Body of pancreas (tissue), 4 donors: Measurements from ENCODE around the gene RBM22. TPM values are rescaled to one million over a fixed set of nuclear protein-coding genes. Genes with fewer than 3 reads are reported as not detected.

Experiments used
- ATAC-seq: fragments of 150-250 bp; one replicate; pipeline ENCODE4 v1.9.1; 2016
- DNase-seq, 4 donors: peaks; one replicate each; pipeline ENCODE4 v3.0.0-alpha.2; 2019
- H3K27ac ChIP-seq, 4 donors: fragments of 200-600 bp; sonication (generic); 1 replicate in 3 of 4; 2 replicates in 1 of 4; pipeline versions ENCODE4 v1.5.1 to v1.6.1; 2016 to 2019; ENCODE audit warnings: mild to moderate bottlenecking in 1 of 4, mixed read lengths in 1 of 4, moderate library complexity in 1 of 4
- H3K27me3 ChIP-seq, 2 donors: fragments of 200-600 bp; sonication (generic); one replicate each; pipeline ENCODE4 v1.6.0; 2016; ENCODE audit warnings: mild to moderate bottlenecking in 1 of 2
- H3K36me3 ChIP-seq, 2 donors: fragments of 200-600 bp; sonication (generic); replicated peaks in 1 of 2; 2 replicates each; pipeline ENCODE4 v1.5.1; 2016; ENCODE audit warnings: low read depth in 2 of 2; ENCODE audit not compliant: insufficient read depth in 1 of 2
- H3K4me1 ChIP-seq: fragments of 200-600 bp; sonication (generic); one replicate; pipeline ENCODE4 v1.6.0; 2016
- H3K4me3 ChIP-seq, 2 donors: fragments of 200-600 bp; sonication (generic); 1 replicate in 1 of 2; 2 replicates in 1 of 2; pipeline ENCODE4 v1.5.1; 2016 to 2019
- H3K9me3 ChIP-seq, 3 donors: fragments of 200-600 bp; sonication (generic); 1 replicate in 2 of 3; 2 replicates in 1 of 3; pipeline ENCODE4 v1.5.1; 2016
- POLR2A ChIP-seq, 3 donors: fragments of 450-650 bp; IDR thresholded peaks; one replicate each; pipeline ENCODE4 v1.6.1; 2016; ENCODE audit warnings: antibody characterized with exemption in 3 of 3, mild to moderate bottlenecking in 2 of 3
- WGBS, 2 donors: methylation state at CpG; one replicate each; pipeline ENCODE4 v1.1.5; 2017; 5-methylcytosine and 5-hydroxymethylcytosine counted together
- intact Hi-C: fragments of 100-400 bp; cut with DNase I; formaldehyde crosslinking; loops from one replicate; pipeline ENCODE4 v1.15.1; 2023
- total RNA-seq, 2 donors: library from RNA; depleted of rRNA; stranded (reverse); fragments of >200 nt; gene quantifications; one replicate each; pipeline ENCODE4 v1.1.0, GENCODE V29; 2016
- TF ChIP-seq, protein P1 (sequence below), 7 experiments: fragments of 450-650 bp in 4 of 7; fragments of 200-600 bp in 3 of 7; sonication (generic) in 3 of 7; IDR thresholded peaks; one replicate each; pipeline ENCODE4 v1.5.1; 2016 to 2019; ENCODE audit warnings: antibody characterized with exemption in 7 of 7

The RBM22 gene
- total RNA-seq, 2 donors from 2014 or later = 22.8 to 28.7 TPM

DNA sequence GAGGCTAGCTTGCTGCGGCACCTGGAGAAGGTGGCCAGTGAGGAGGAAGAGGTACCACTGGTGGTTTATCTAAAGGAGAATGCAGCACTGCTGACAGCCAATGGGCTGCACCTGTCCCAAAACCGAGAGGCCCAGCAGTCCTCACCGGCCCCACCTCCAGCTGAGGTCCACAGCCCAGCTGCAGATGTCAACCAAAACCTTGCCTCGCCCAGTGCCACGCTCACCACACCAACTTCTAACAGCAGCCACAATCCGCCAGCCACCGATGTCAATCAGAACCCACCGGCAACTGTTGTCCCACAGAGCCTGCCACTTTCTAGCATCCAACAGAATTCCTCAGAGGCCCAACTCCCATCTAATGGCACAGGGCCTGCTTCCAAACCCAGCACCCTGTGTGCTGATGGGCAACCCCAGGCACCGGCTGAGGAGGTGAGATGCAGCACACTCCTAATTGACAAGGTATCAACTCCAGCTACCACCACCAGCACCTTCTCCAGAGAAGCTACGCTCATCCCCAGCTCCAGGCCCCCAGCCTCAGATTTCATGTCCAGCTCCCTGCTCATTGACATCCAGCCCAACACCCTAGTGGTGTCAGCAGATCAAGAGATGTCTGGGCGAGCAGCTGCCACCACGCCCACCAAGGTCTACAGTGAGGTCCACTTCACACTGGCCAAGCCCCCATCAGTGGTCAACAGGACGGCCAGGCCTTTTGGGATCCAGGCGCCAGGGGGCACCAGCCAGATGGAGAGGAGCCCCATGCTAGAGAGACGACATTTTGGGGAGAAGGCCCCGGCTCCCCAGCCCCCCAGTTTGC, 52.4 kb downstream of the RBM22 start:
- ATAC-seq (no peak), DNase-seq (no peak)
- no peaks in the 10 kb centered on the region for H3K27me3 ChIP-seq
- H3K4me3 ChIP-seq = no peak overlapping the region
- H3K27ac ChIP-seq = peak overlapping the region in 2 of 4 donors; percentile 21 to 45
- H3K4me1 ChIP-seq = peaks cover 38% of the 10 kb centered on the region
- TF ChIP-seq, protein P1, sequence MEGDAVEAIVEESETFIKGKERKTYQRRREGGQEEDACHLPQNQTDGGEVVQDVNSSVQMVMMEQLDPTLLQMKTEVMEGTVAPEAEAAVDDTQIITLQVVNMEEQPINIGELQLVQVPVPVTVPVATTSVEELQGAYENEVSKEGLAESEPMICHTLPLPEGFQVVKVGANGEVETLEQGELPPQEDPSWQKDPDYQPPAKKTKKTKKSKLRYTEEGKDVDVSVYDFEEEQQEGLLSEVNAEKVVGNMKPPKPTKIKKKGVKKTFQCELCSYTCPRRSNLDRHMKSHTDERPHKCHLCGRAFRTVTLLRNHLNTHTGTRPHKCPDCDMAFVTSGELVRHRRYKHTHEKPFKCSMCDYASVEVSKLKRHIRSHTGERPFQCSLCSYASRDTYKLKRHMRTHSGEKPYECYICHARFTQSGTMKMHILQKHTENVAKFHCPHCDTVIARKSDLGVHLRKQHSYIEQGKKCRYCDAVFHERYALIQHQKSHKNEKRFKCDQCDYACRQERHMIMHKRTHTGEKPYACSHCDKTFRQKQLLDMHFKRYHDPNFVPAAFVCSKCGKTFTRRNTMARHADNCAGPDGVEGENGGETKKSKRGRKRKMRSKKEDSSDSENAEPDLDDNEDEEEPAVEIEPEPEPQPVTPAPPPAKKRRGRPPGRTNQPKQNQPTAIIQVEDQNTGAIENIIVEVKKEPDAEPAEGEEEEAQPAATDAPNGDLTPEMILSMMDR (IDR thresholded peaks at IDR 0.05) = no peak
- no peak for TF ChIP-seq POLR2A (IDR thresholded peaks at IDR 0.05)
- no peaks in the 10 kb centered on the region for H3K9me3 ChIP-seq
- intact Hi-C loops = loop anchor here (5.0 kb wide), 1 partner anchor 71 kb away; no protein-coding TSS in a partner anchor
- 89 to 90% methylated on average over 9 to 13 of the region's 16 CpGs for WGBS, 2 donors
- H3K36me3 ChIP-seq = peaks cover 0 to 5% of the 10 kb centered on the region in 2 donors

DNA sequence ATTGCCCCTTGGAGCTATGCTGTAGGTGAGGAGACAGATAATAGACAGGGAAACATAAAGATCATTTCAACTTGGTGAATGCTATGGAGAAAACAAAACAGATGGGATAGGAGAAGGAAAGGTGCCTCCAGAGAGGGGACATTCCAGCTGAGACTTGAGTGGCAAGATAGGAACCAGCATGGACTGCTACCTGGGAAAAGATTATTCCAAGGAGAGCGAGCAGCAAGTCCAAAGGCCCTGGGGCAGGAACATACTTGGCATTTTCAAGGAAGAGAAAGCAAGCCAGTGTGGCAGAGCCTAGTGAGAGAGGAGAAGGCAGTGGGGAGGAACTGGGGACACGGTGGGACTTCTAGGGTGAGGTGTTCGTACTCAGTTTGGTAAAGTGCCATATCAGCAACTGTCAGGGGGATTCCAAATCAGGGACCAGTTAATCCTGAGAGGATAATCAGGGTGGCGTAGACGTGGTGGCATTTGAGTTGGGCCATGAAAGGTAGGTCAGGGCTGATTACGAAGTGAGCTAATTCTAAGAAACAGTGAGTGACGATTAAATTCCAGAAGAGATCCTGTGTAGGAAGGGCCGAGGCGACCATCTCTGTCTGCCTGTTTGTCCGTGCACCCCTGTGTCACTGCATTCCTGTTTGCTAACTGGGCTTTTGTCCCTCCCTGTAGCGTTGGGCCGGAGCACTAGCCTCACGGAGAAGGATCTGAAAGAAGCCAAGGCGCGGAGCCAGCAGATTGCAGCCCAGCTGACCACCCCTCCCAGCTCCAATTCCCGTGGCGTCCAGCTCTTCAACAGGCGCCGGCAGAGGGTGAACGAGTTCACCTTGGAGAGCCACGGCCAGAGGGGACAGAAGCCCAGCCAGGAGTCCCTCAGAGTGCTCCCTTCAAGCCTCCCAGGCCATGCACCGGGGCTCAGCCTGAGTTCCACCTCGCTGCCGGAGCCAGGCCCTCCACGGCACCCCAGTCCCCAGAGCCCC, 53.3 kb downstream of the RBM22 start:
- intact Hi-C loops = loop anchor here (5.0 kb wide), 1 partner anchor 70 kb away; no protein-coding TSS in a partner anchor

DNA sequence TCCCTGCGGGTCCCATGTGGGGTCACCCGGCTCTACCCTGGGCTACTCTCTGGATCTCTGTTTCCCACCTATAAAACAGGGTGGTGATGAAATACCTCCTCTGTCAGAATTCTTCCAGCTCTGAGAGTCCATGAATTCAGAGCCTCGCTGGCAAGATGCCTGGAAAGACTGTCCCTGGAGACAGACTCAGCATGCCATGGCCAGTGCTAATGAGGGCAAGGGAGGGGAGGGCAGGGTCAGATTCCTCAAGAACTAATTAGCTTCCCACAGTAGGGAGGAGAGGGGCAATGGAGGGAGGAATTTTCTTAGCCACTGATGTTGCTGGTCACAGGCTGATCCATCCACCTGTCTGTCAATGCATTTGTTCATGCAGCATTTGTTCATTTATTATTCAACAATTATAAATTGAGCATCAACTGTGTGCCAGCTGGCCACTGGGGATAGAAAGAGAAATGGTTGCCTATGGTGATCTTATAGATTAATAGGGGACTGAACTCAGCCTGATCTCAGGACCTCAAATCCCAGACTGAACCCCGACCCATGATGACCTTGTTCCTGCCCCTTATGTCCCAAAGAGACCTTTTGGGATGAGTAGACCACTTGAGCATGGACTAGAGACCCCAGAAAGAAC, 55.7 kb downstream of the RBM22 start:
- H3K36me3 ChIP-seq = peaks cover 0 to 5% of the 10 kb centered on the region in 2 donors
- no peak for ATAC-seq
- 56 to 58% methylated on average over 4 of the region's 4 CpGs for WGBS, 2 donors
- no peak overlapping the region for H3K4me3 ChIP-seq
- H3K9me3 ChIP-seq = no peaks in the 10 kb centered on the region
- peaks cover 67% of the 10 kb centered on the region for H3K4me1 ChIP-seq
- intact Hi-C loops = loop anchor here (5.0 kb wide), 1 partner anchor 68 kb away; no protein-coding TSS in a partner anchor
- peak; percentile 42 to 61 (median 58) for DNase-seq
- TF ChIP-seq, protein P1 (IDR thresholded peaks at IDR 0.05) = no peak
- TF ChIP-seq POLR2A (IDR thresholded peaks at IDR 0.05) = no peak
- peak overlapping the region; percentile 12 to 88 (median 86) for H3K27ac ChIP-seq
- H3K27me3 ChIP-seq = no peaks in the 10 kb centered on the region

More for the DNA sequence above, 53.3 kb downstream of the RBM22 start:
- H3K27ac ChIP-seq = peak overlapping the region in 3 of 4 donors; percentile 9 to 45 (median 21)
- DNase-seq (peak in 3 of 4 donors; percentile 47 to 61 (median 51)), ATAC-seq (no peak)
- H3K27me3 ChIP-seq = no peaks in the 10 kb centered on the region
- peaks cover 0 to 5% of the 10 kb centered on the region in 2 donors for H3K36me3 ChIP-seq
- H3K9me3 ChIP-seq = no peaks in the 10 kb centered on the region
- 77% methylated on average over 16 to 25 of the region's 25 CpGs for WGBS, 2 donors
- H3K4me1 ChIP-seq = peaks cover 47% of the 10 kb centered on the region
- H3K4me3 ChIP-seq = no peak overlapping the region
- no peak for TF ChIP-seq POLR2A (IDR thresholded peaks at IDR 0.05)
- TF ChIP-seq, protein P1 (IDR thresholded peaks at IDR 0.05) = no peak

DNA sequence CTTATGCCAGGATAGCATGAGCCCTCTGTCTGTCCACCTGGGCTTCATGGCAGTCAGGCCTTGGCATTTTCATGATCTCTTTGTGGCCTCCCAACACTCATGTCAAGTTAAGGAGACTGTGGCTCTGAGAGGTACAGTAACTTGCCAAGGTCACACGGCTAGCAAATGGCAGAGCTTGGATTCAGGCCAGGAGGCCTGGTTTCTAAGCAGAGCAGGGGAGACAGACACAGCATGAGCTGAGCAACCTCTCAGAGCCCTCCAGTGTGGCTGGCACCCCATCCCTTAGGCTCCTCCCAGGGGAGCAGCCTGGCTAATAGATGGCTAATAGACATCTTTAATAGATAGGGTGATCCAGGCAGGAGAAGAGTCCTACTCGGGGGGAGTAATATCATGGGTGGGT, 56.3 kb downstream of the RBM22 start:
- H3K36me3 ChIP-seq = peaks cover 0 to 5% of the 10 kb centered on the region in 2 donors
- TF ChIP-seq, protein P1 (IDR thresholded peaks at IDR 0.05) = no peak
- no peak for TF ChIP-seq POLR2A (IDR thresholded peaks at IDR 0.05)
- 20 to 46% methylated on average over 1 to 2 of the region's 2 CpGs for WGBS, 2 donors
- H3K27me3 ChIP-seq = no peaks in the 10 kb centered on the region
- peaks cover 70% of the 10 kb centered on the region for H3K4me1 ChIP-seq
- intact Hi-C loops = no loop called here
- H3K4me3 ChIP-seq = no peak overlapping the region
- DNase-seq (peak; percentile 66 to 83 (median 78)), ATAC-seq (no peak)
- H3K27ac ChIP-seq = peak overlapping the region; percentile 0 to 88 (median 86)
- H3K9me3 ChIP-seq = no peaks in the 10 kb centered on the region
